Endothelial cell of umbilical vein (primary cell): ENCODE measurements around the gene ZW10. TPM values are rescaled to one million over a fixed set of nuclear protein-coding genes. Genes with fewer than 3 reads are reported as not detected.

Experiments used
- BruUV-seq: library from RNA; stranded (reverse); fragments of 400-500 nt; replicated peaks from 2 replicates; lab custom pipeline; 2021; lab: Mats Ljungman, UMichigan
- CTCF ChIA-PET: fragments of 300-600, 350-600 bp; sonication (Branson Sonifier 250); formaldehyde crosslinking; loops from one replicate; lab custom pipeline; 2021; ENCODE audit warnings: antibody characterized with exemption, inconsistent platforms; lab: Charles Lee
- POLR2A ChIA-PET: fragments of 300-600, 350-600 bp; sonication (Branson Sonifier 250); formaldehyde crosslinking; loops from one replicate; lab custom pipeline; 2021; ENCODE audit warnings: antibody characterized with exemption, inconsistent platforms; lab: Charles Lee
- DNase-seq: peaks from one replicate; pipeline ENCODE4 v3.0.0-alpha.2; 2011; ENCODE audit warnings: low read depth, low spot score
- FAIRE-seq: peaks from 2 replicates; lab custom pipeline; 2011; peaks lifted over from hg19 to GRCh38; lab: Jason Lieb, UNC
- H2AFZ ChIP-seq: 2 replicates; pipeline ENCODE4 v1.6.0; 2012; ENCODE audit warnings: low read depth, low read length, control low read depth, inconsistent platforms
- H3K27ac ChIP-seq: 2 replicates; pipeline ENCODE4 v1.5.1; 2011; ENCODE audit warnings: low read depth, mild to moderate bottlenecking, control low read depth, low read length, moderate library complexity; ENCODE audit not compliant: insufficient read depth
- H3K27me3 ChIP-seq, 2 experiments: 2 replicates each; pipeline versions ENCODE4 v1.6.0 to v1.6.1; 2011; ENCODE audit warnings: low read length in 2 of 2, mixed read lengths in 1 of 2; ENCODE audit not compliant: control insufficient read depth in 2 of 2, insufficient read depth in 2 of 2
- H3K36me3 ChIP-seq, 2 experiments: 2 replicates in 1 of 2; 3 replicates in 1 of 2; pipeline ENCODE4 v1.5.1; 2011; ENCODE audit warnings: low read length in 2 of 2, mild to moderate bottlenecking in 1 of 2, moderate library complexity in 1 of 2; ENCODE audit not compliant: control insufficient read depth in 2 of 2, insufficient read depth in 2 of 2; ENCODE audit errors: extremely low read depth in 1 of 2
- H3K4me1 ChIP-seq: 3 replicates; pipeline ENCODE4 v1.5.1; 2011; ENCODE audit warnings: mild to moderate bottlenecking, low read length; ENCODE audit not compliant: control insufficient read depth, insufficient read depth; ENCODE audit errors: extremely low read depth
- H3K4me2 ChIP-seq: 2 replicates; pipeline ENCODE4 v1.6.1; 2011; ENCODE audit warnings: low read length, control low read depth, mixed read lengths; ENCODE audit not compliant: insufficient read depth
- H3K4me3 ChIP-seq, 3 experiments: fragments of 200-600 bp in 1 of 3; sonication (generic), shearing (Covaris generic) in 1 of 3; replicated peaks in 1 of 3; 2 replicates each; pipeline ENCODE4 v1.5.1; 2011 to 2016; ENCODE audit warnings: control low read depth in 3 of 3, low read length in 3 of 3, mild to moderate bottlenecking in 2 of 3, inconsistent platforms in 1 of 3, low read depth in 1 of 3, moderate library complexity in 1 of 3; ENCODE audit not compliant: insufficient read depth in 1 of 3
- H3K79me2 ChIP-seq: 2 replicates; pipeline ENCODE4 v1.6.0; 2012; ENCODE audit warnings: low read length, inconsistent platforms; ENCODE audit not compliant: control insufficient read depth, insufficient read depth
- H3K9ac ChIP-seq: replicated peaks from 2 replicates; pipeline ENCODE3; 2011; ENCODE audit warnings: low read length, control low read depth; ENCODE audit not compliant: insufficient read depth; ENCODE audit errors: extremely low read depth
- H3K9me1 ChIP-seq: replicated peaks from 3 replicates; pipeline ENCODE4 v1.6.0; 2011; ENCODE audit warnings: mild to moderate bottlenecking, low read length; ENCODE audit not compliant: control insufficient read depth, insufficient read depth; ENCODE audit errors: extremely low read depth
- H3K9me3 ChIP-seq: replicated peaks from 2 replicates; pipeline ENCODE4 v1.5.1; 2012; ENCODE audit warnings: low read length, inconsistent platforms; ENCODE audit not compliant: control insufficient read depth, insufficient read depth
- H4K20me1 ChIP-seq: replicated peaks from 2 replicates; pipeline ENCODE3; 2011; ENCODE audit warnings: mild to moderate bottlenecking, low read length; ENCODE audit not compliant: control insufficient read depth, insufficient read depth; ENCODE audit errors: extremely low read depth
- FOS ChIP-seq: IDR thresholded peaks from 2 replicates; pipeline ENCODE4 v1.6.1; 2011; ENCODE audit warnings: mild to moderate bottlenecking, low read length, moderate library complexity, borderline replicate concordance; ENCODE audit not compliant: insufficient read depth
- GATA2 ChIP-seq: IDR thresholded peaks from 2 replicates; pipeline ENCODE4 v1.7.0; 2011; ENCODE audit warnings: low read depth, mild to moderate bottlenecking, moderate library complexity, mixed read lengths, low read length; ENCODE audit not compliant: insufficient read length, insufficient read depth
- JUN ChIP-seq: IDR thresholded peaks from 2 replicates; pipeline ENCODE4 v1.6.1; 2011; ENCODE audit warnings: borderline replicate concordance, low read depth; ENCODE audit not compliant: insufficient read length, insufficient read depth
- POLR2A ChIP-seq: IDR thresholded peaks from 2 replicates; pipeline ENCODE4 v1.6.1; 2012; ENCODE audit warnings: low read depth, mild to moderate bottlenecking, control low read depth, low read length
- POLR2AphosphoS5 ChIP-seq: IDR thresholded peaks from 2 replicates; pipeline ENCODE4 v1.6.1; 2012; ENCODE audit warnings: low read depth, mild to moderate bottlenecking, control low read depth, low read length, moderate library complexity; ENCODE audit not compliant: insufficient read depth
- dilution Hi-C: fragments of 300-500 bp; cut with MboI; formaldehyde crosslinking; loops from one replicate; pipeline ENCODE4 v1.15.0; 2019; ENCODE audit warnings: low sequenced_read_pairs; ENCODE audit not compliant: extremely low pct_ligation_motif_present
- intact Hi-C: fragments of 100-400 bp; cut with micrococcal nuclease; formaldehyde crosslinking; loops from one replicate; pipeline ENCODE4 v1.10.0; 2022
- polyA plus RNA-seq, 4 experiments: library from polyadenylated mRNA; depleted of rRNA in 3 of 4; stranded (reverse) in 3 of 4; unstranded in 1 of 4; fragments of >200 nt; gene quantifications; 2 replicates each; pipeline versions ENCODE4 v1.2.1 to v1.2.3, GENCODE V29; 2011 to 2012; ENCODE audit warnings: missing spikeins in 1 of 4
- total RNA-seq: library from RNA; stranded (reverse); gene quantifications from 2 replicates; pipeline ENCODE4 v1.2.3, GENCODE V29; 2021
- TF ChIP-seq, protein P1 (sequence below): IDR thresholded peaks from 2 replicates; pipeline ENCODE4 v1.6.1; 2011; ENCODE audit not compliant: insufficient read depth, insufficient read length
- TF ChIP-seq, protein P2 (sequence below), 2 donors: IDR thresholded peaks; 1 replicate in 1 of 2; 2 replicates in 1 of 2; pipeline ENCODE4 v1.5.1; 2011; ENCODE audit warnings: low read length in 2 of 2, mild to moderate bottlenecking in 2 of 2, moderate library complexity in 2 of 2, control low read depth in 1 of 2, inconsistent platforms in 1 of 2, low read depth in 1 of 2; ENCODE audit not compliant: insufficient read depth in 1 of 2; ENCODE audit errors: extremely low read depth in 1 of 2

ZW10 gene
- total and polyA plus RNA-seq, 2 donors (not counting 3 experiments of a cell fraction or from before 2014, with no cell fraction given): 7.5 to 22.1 TPM

DNA sequence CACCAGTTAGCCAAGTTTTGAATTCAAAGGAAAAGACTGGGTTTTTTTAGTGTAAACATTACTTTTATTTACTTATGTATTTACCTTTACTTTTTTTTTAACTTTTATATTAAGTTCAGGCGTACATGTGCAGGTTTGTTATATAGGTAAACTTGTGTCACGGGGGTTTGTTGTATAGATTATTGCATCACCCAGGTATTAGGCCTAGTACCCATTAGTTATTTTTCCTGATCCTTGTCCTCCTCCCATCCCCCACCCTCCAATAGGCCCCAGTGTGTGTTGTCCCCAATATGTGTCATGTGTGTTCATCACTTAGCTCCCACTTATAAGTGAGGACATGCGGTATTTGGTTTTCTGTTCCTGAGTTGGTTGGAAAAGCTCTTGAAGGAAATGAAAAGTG, 20.6 kb downstream of the ZW10 start:
- H2AFZ ChIP-seq: no peak overlapping the region
- H3K79me2 ChIP-seq: no peaks in the 10 kb centered on the region
- peaks cover 4 to 5% of the 10 kb centered on the region in 2 experiments for H3K36me3 ChIP-seq
- no peak overlapping the region for H3K27ac ChIP-seq
- no TSS peak for BruUV-seq
- H3K4me1 ChIP-seq: no peaks in the 10 kb centered on the region
- FAIRE-seq (no peak), DNase-seq (no peak)
- H3K9me1 ChIP-seq: no peaks in the 10 kb centered on the region
- intact Hi-C loops (no loop called here), dilution Hi-C loops (no loop called here)
- TF ChIP-seq, protein P1, sequence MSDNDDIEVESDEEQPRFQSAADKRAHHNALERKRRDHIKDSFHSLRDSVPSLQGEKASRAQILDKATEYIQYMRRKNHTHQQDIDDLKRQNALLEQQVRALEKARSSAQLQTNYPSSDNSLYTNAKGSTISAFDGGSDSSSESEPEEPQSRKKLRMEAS: no peak
- no peak for TF ChIP-seq JUN
- TF ChIP-seq POLR2A: no peak
- no peak overlapping the region for H3K4me2 ChIP-seq
- ChIA-PET CTCF (interaction anchor here (2.6 kb wide), 1 partner anchor 20 kb away, joined by 10 read pairs; the partner anchor contains the start of gene ZW10), POLR2A (no interaction called here)
- no peaks in the 10 kb centered on the region for H3K27me3 ChIP-seq
- H3K4me3 ChIP-seq: no peak overlapping the region
- H4K20me1 ChIP-seq: no peaks in the 10 kb centered on the region
- H3K9ac ChIP-seq: no peak overlapping the region
- H3K9me3 ChIP-seq: no peaks in the 10 kb centered on the region

DNA sequence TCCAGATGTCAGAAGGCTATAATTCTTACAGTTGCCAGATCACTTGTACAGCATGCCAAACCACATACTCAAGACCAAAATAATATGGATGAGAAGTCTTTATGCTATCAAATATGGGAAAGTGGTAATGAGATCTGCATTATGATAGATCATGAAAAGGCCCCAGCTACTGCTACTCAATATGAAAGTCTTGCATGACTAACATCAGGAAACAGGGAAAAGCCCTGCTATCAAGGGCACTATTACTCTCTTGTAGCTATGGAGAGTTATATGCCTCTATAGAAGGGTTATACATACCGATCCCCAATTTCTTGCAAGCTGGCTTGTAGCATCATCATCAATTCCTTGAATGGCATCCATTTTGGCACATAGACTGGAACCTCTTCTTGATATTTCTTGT, 37.2 kb downstream of the ZW10 start:
- Histone ChIP-seq H3K4me3 (no peak overlapping the region), H3K9me3 (no peaks in the 10 kb centered on the region), H3K27me3 (no peaks in the 10 kb centered on the region), H3K27ac (no peak overlapping the region), H3K9ac (no peak overlapping the region), H3K9me1 (no peaks in the 10 kb centered on the region), H3K36me3 (peaks cover 12 to 27% of the 10 kb centered on the region in 2 experiments), H3K4me1 (no peaks in the 10 kb centered on the region), H2AFZ (no peak overlapping the region), H3K79me2 (no peaks in the 10 kb centered on the region), H3K4me2 (no peak overlapping the region), H4K20me1 (no peaks in the 10 kb centered on the region)
- TF ChIP-seq POLR2AphosphoS5 (no peak), JUN (no peak), GATA2 (no peak), FOS (no peak)
- TF ChIP-seq, protein P1: no peak
- TF ChIP-seq, protein P2, sequence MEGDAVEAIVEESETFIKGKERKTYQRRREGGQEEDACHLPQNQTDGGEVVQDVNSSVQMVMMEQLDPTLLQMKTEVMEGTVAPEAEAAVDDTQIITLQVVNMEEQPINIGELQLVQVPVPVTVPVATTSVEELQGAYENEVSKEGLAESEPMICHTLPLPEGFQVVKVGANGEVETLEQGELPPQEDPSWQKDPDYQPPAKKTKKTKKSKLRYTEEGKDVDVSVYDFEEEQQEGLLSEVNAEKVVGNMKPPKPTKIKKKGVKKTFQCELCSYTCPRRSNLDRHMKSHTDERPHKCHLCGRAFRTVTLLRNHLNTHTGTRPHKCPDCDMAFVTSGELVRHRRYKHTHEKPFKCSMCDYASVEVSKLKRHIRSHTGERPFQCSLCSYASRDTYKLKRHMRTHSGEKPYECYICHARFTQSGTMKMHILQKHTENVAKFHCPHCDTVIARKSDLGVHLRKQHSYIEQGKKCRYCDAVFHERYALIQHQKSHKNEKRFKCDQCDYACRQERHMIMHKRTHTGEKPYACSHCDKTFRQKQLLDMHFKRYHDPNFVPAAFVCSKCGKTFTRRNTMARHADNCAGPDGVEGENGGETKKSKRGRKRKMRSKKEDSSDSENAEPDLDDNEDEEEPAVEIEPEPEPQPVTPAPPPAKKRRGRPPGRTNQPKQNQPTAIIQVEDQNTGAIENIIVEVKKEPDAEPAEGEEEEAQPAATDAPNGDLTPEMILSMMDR (IDR thresholded peaks at IDR 0.05; ENCODE audit: extremely low read depth in 1 of 2, insufficient read depth in 1 of 2, low read depth in 1 of 2, low read length in 2 of 2): no peak
- BruUV-seq: no TSS peak
- POLR2A ChIA-PET: no interaction called here
- FAIRE-seq (no peak), DNase-seq (no peak)
- CTCF ChIA-PET: no interaction called here
- dilution Hi-C loops: no loop called here
- intact Hi-C loops: no loop called here
